Measurements from ENCODE around the gene DNAJC24.

Gene DNAJC24

GRCh38 chr11:31355817-31356216 is 13.8 kb upstream of the DNAJC24 start:
- H2BK15ac ChIP-seq (replicated peaks; ENCODE audit: low read depth): no peak overlapping the region
- H3K36me3 ChIP-seq (ENCODE audit: control insufficient read depth, insufficient read depth, low read length): no peaks in the 10 kb centered on the region
- H3K56ac ChIP-seq (ENCODE audit: low read length): no peak overlapping the region
- H4K5ac ChIP-seq (ENCODE audit: low read length): no peak overlapping the region
- WGBS (ENCODE audit: extremely low coverage, insufficient coverage, low lambda C conversion rate): no CpG with 5 or more reads among the region's 5 CpGs
- no peak overlapping the region for H4K8ac ChIP-seq (ENCODE audit: low read depth, low read length)
- no peak overlapping the region for H3K4ac ChIP-seq (ENCODE audit: low read depth, low read length)
- no peak for DNase-seq
- no peak overlapping the region for H2AK5ac ChIP-seq (ENCODE audit: low read length)
- no peak overlapping the region for H3K18ac ChIP-seq (ENCODE audit: low read length)
- no peak overlapping the region for H2BK5ac ChIP-seq (ENCODE audit: low read length)
- H3K27me3 ChIP-seq (ENCODE audit: insufficient read depth, low read length, poor library complexity): no peaks in the 10 kb centered on the region
- no peak overlapping the region for H3K9ac ChIP-seq (ENCODE audit: low read length)
- H3K4me3 ChIP-seq (ENCODE audit: low read length): no peak overlapping the region
- no peak overlapping the region for H2BK120ac ChIP-seq (ENCODE audit: low read depth, low read length)
- H3K23ac ChIP-seq (ENCODE audit: low read length): no peak overlapping the region
- no peak overlapping the region for H3K27ac ChIP-seq (ENCODE audit: low read depth, low read length)
- no peak overlapping the region for H3K4me2 ChIP-seq (ENCODE audit: low read length)
- H3K79me1 ChIP-seq (ENCODE audit: low read length): no peaks in the 10 kb centered on the region
- H3K4me1 ChIP-seq (ENCODE audit: control insufficient read depth, low read depth, low read length): no peaks in the 10 kb centered on the region
- no peaks in the 10 kb centered on the region for H3K79me2 ChIP-seq (ENCODE audit: control insufficient read depth, insufficient read depth, low read length)

- no CpG with 5 or more reads among the region's 4 CpGs for WGBS (ENCODE audit: extremely low coverage, insufficient coverage, low lambda C conversion rate)
These were observed 7.9 kb upstream of the DNAJC24 start for GRCh38 chr11:31361743-31362142.

GRCh38 chr11:31366795-31367194 is 2.9 kb upstream of the DNAJC24 start:
- no peaks in the 10 kb centered on the region for H3K4me1 ChIP-seq (ENCODE audit: control insufficient read depth, low read depth, low read length)
- H3K4me3 ChIP-seq (ENCODE audit: low read length): no peak overlapping the region
- no CpG with 5 or more reads among the region's 4 CpGs for WGBS (ENCODE audit: extremely low coverage, insufficient coverage, low lambda C conversion rate)
- no peak overlapping the region for H3K56ac ChIP-seq (ENCODE audit: low read length)
- no peak overlapping the region for H2AK5ac ChIP-seq (ENCODE audit: low read length)
- H3K27me3 ChIP-seq (ENCODE audit: insufficient read depth, low read length, poor library complexity): no peaks in the 10 kb centered on the region
- H3K23ac ChIP-seq (ENCODE audit: low read length): no peak overlapping the region
- no peak overlapping the region for H2BK5ac ChIP-seq (ENCODE audit: low read length)
- DNase-seq: no peak
- H2BK15ac ChIP-seq (replicated peaks; ENCODE audit: low read depth): no peak overlapping the region
- H3K18ac ChIP-seq (ENCODE audit: low read length): no peak overlapping the region
- no peak overlapping the region for H3K4ac ChIP-seq (ENCODE audit: low read depth, low read length)
- no peak overlapping the region for H2BK120ac ChIP-seq (ENCODE audit: low read depth, low read length)
- H3K4me2 ChIP-seq (ENCODE audit: low read length): no peak overlapping the region
- no peak overlapping the region for H4K5ac ChIP-seq (ENCODE audit: low read length)
- H3K27ac ChIP-seq (ENCODE audit: low read depth, low read length): no peak overlapping the region
- no peak overlapping the region for H3K9ac ChIP-seq (ENCODE audit: low read length)
- H3K36me3 ChIP-seq (ENCODE audit: control insufficient read depth, insufficient read depth, low read length): no peaks in the 10 kb centered on the region
- H3K79me2 ChIP-seq (ENCODE audit: control insufficient read depth, insufficient read depth, low read length): no peaks in the 10 kb centered on the region
- no peak overlapping the region for H4K8ac ChIP-seq (ENCODE audit: low read depth, low read length)
- no peaks in the 10 kb centered on the region for H3K79me1 ChIP-seq (ENCODE audit: low read length)

More at GRCh38 chr11:31361743-31362142, 7.9 kb upstream of the DNAJC24 start:
- no peak overlapping the region for H3K4me2 ChIP-seq (ENCODE audit: low read length)
- no peak overlapping the region for H4K5ac ChIP-seq (ENCODE audit: low read length)
- no peak overlapping the region for H3K27ac ChIP-seq (ENCODE audit: low read depth, low read length)
- H2BK15ac ChIP-seq (replicated peaks; ENCODE audit: low read depth): no peak overlapping the region
- H2BK120ac ChIP-seq (ENCODE audit: low read depth, low read length): no peak overlapping the region
- H3K56ac ChIP-seq (ENCODE audit: low read length): no peak overlapping the region
- no peak for DNase-seq
- H3K9ac ChIP-seq (ENCODE audit: low read length): no peak overlapping the region
- H3K4me3 ChIP-seq (ENCODE audit: low read length): no peak overlapping the region
- no peaks in the 10 kb centered on the region for H3K79me2 ChIP-seq (ENCODE audit: control insufficient read depth, insufficient read depth, low read length)
- H4K8ac ChIP-seq (ENCODE audit: low read depth, low read length): no peak overlapping the region
- no peaks in the 10 kb centered on the region for H3K79me1 ChIP-seq (ENCODE audit: low read length)
- no peak overlapping the region for H2BK5ac ChIP-seq (ENCODE audit: low read length)
- no peak overlapping the region for H3K4ac ChIP-seq (ENCODE audit: low read depth, low read length)
- no peak overlapping the region for H2AK5ac ChIP-seq (ENCODE audit: low read length)
- no peak overlapping the region for H3K23ac ChIP-seq (ENCODE audit: low read length)
- H3K18ac ChIP-seq (ENCODE audit: low read length): no peak overlapping the region
- H3K27me3 ChIP-seq (ENCODE audit: insufficient read depth, low read length, poor library complexity): no peaks in the 10 kb centered on the region
- H3K4me1 ChIP-seq (ENCODE audit: control insufficient read depth, low read depth, low read length): no peaks in the 10 kb centered on the region
- H3K36me3 ChIP-seq (ENCODE audit: control insufficient read depth, insufficient read depth, low read length): no peaks in the 10 kb centered on the region

GRCh38 chr11:31375879-31376278 is 6.2 kb downstream of the DNAJC24 start:
- Histone ChIP-seq H4K5ac (ENCODE audit: low read length) (no peak overlapping the region), H3K79me2 (ENCODE audit: control insufficient read depth, insufficient read depth, low read length) (no peaks in the 10 kb centered on the region), H3K23ac (ENCODE audit: low read length) (no peak overlapping the region), H3K18ac (ENCODE audit: low read length) (no peak overlapping the region), H3K56ac (ENCODE audit: low read length) (no peak overlapping the region), H3K36me3 (ENCODE audit: control insufficient read depth, insufficient read depth, low read length) (no peaks in the 10 kb centered on the region), H2AK5ac (ENCODE audit: low read length) (no peak overlapping the region), H3K27ac (ENCODE audit: low read depth, low read length) (no peak overlapping the region), H3K9ac (ENCODE audit: low read length) (no peak overlapping the region), H3K4me2 (ENCODE audit: low read length) (no peak overlapping the region), H3K79me1 (ENCODE audit: low read length) (peaks cover 5% of the 10 kb centered on the region), H4K8ac (ENCODE audit: low read depth, low read length) (no peak overlapping the region), H2BK15ac (replicated peaks; ENCODE audit: low read depth) (no peak overlapping the region), H3K4ac (ENCODE audit: low read depth, low read length) (no peak overlapping the region), H2BK5ac (ENCODE audit: low read length) (no peak overlapping the region), H3K27me3 (ENCODE audit: insufficient read depth, low read length, poor library complexity) (no peaks in the 10 kb centered on the region), H3K4me3 (ENCODE audit: low read length) (no peak overlapping the region), H2BK120ac (ENCODE audit: low read depth, low read length) (no peak overlapping the region), H3K4me1 (ENCODE audit: control insufficient read depth, low read depth, low read length) (no peaks in the 10 kb centered on the region)
- no CpG with 5 or more reads among the region's 5 CpGs for WGBS (ENCODE audit: extremely low coverage, insufficient coverage, low lambda C conversion rate)
- no peak for DNase-seq

GRCh38 chr11:31383116-31383515 is 13.5 kb downstream of the DNAJC24 start:
- no peaks in the 10 kb centered on the region for H3K36me3 ChIP-seq (ENCODE audit: control insufficient read depth, insufficient read depth, low read length)
- no peak overlapping the region for H2BK120ac ChIP-seq (ENCODE audit: low read depth, low read length)
- H3K79me1 ChIP-seq (ENCODE audit: low read length): peaks cover 4% of the 10 kb centered on the region
- no peak overlapping the region for H4K8ac ChIP-seq (ENCODE audit: low read depth, low read length)
- no peak overlapping the region for H4K5ac ChIP-seq (ENCODE audit: low read length)
- no peak overlapping the region for H3K4ac ChIP-seq (ENCODE audit: low read depth, low read length)
- no peak overlapping the region for H3K9ac ChIP-seq (ENCODE audit: low read length)
- no peak overlapping the region for H2BK15ac ChIP-seq (replicated peaks; ENCODE audit: low read depth)
- no peaks in the 10 kb centered on the region for H3K79me2 ChIP-seq (ENCODE audit: control insufficient read depth, insufficient read depth, low read length)
- H3K18ac ChIP-seq (ENCODE audit: low read length): no peak overlapping the region
- H3K4me1 ChIP-seq (ENCODE audit: control insufficient read depth, low read depth, low read length): no peaks in the 10 kb centered on the region
- no CpG with 5 or more reads among the region's 1 CpG for WGBS (ENCODE audit: extremely low coverage, insufficient coverage, low lambda C conversion rate)
- H3K27me3 ChIP-seq (ENCODE audit: insufficient read depth, low read length, poor library complexity): no peaks in the 10 kb centered on the region
- no peak overlapping the region for H3K27ac ChIP-seq (ENCODE audit: low read depth, low read length)
- H3K4me3 ChIP-seq (ENCODE audit: low read length): no peak overlapping the region
- H2AK5ac ChIP-seq (ENCODE audit: low read length): no peak overlapping the region
- H3K4me2 ChIP-seq (ENCODE audit: low read length): no peak overlapping the region
- H3K56ac ChIP-seq (ENCODE audit: low read length): no peak overlapping the region
- H2BK5ac ChIP-seq (ENCODE audit: low read length): no peak overlapping the region
- peak; percentile 68 for DNase-seq
- no peak overlapping the region for H3K23ac ChIP-seq (ENCODE audit: low read length)

GRCh38 chr11:31387379-31387778 is 17.7 kb downstream of the DNAJC24 start:
- peak; percentile 78 for DNase-seq
- H3K18ac ChIP-seq (ENCODE audit: low read length): no peak overlapping the region
- H3K79me1 ChIP-seq (ENCODE audit: low read length): peaks cover 2% of the 10 kb centered on the region
- H3K79me2 ChIP-seq (ENCODE audit: control insufficient read depth, insufficient read depth, low read length): no peaks in the 10 kb centered on the region
- no peak overlapping the region for H4K5ac ChIP-seq (ENCODE audit: low read length)
- H2BK15ac ChIP-seq (replicated peaks; ENCODE audit: low read depth): no peak overlapping the region
- no peak overlapping the region for H3K23ac ChIP-seq (ENCODE audit: low read length)
- no peak overlapping the region for H3K27ac ChIP-seq (ENCODE audit: low read depth, low read length)
- H3K4me1 ChIP-seq (ENCODE audit: control insufficient read depth, low read depth, low read length): no peaks in the 10 kb centered on the region
- H3K4ac ChIP-seq (ENCODE audit: low read depth, low read length): no peak overlapping the region
- no peak overlapping the region for H3K4me3 ChIP-seq (ENCODE audit: low read length)
- no peaks in the 10 kb centered on the region for H3K27me3 ChIP-seq (ENCODE audit: insufficient read depth, low read length, poor library complexity)
- no peak overlapping the region for H3K56ac ChIP-seq (ENCODE audit: low read length)
- H2BK120ac ChIP-seq (ENCODE audit: low read depth, low read length): no peak overlapping the region
- H3K9ac ChIP-seq (ENCODE audit: low read length): no peak overlapping the region
- no CpG with 5 or more reads among the region's 2 CpGs for WGBS (ENCODE audit: extremely low coverage, insufficient coverage, low lambda C conversion rate)
- no peak overlapping the region for H2BK5ac ChIP-seq (ENCODE audit: low read length)
- no peak overlapping the region for H2AK5ac ChIP-seq (ENCODE audit: low read length)
- H4K8ac ChIP-seq (ENCODE audit: low read depth, low read length): no peak overlapping the region
- no peaks in the 10 kb centered on the region for H3K36me3 ChIP-seq (ENCODE audit: control insufficient read depth, insufficient read depth, low read length)
- H3K4me2 ChIP-seq (ENCODE audit: low read length): no peak overlapping the region
